Suprapubic skin (tissue), 4 donors: ENCODE results near the gene CTAG1B.

Experiments
- EP300 ChIP-seq: sonication (generic); formaldehyde crosslinking; IDR thresholded peaks from one replicate; pipeline ENCODE4 v1.6.1; 2017; ENCODE audit warnings: antibody characterized with exemption
- POLR2AphosphoS5 ChIP-seq, 3 donors: sonication (generic); formaldehyde crosslinking; IDR thresholded peaks; one replicate each; pipeline ENCODE4 v1.6.1; 2017; ENCODE audit warnings: antibody characterized with exemption in 3 of 3
- TF ChIP-seq, protein P1 (sequence below), 2 donors: fragments of 200-600 bp in 1 of 2; fragments of 450-650 bp in 1 of 2; sonication (generic) in 1 of 2; IDR thresholded peaks; one replicate each; pipeline ENCODE4 v1.5.1; 2016 to 2019; ENCODE audit warnings: antibody characterized with exemption in 2 of 2, mild to moderate bottlenecking in 1 of 2, moderate library complexity in 1 of 2

- TF ChIP-seq, protein P1, sequence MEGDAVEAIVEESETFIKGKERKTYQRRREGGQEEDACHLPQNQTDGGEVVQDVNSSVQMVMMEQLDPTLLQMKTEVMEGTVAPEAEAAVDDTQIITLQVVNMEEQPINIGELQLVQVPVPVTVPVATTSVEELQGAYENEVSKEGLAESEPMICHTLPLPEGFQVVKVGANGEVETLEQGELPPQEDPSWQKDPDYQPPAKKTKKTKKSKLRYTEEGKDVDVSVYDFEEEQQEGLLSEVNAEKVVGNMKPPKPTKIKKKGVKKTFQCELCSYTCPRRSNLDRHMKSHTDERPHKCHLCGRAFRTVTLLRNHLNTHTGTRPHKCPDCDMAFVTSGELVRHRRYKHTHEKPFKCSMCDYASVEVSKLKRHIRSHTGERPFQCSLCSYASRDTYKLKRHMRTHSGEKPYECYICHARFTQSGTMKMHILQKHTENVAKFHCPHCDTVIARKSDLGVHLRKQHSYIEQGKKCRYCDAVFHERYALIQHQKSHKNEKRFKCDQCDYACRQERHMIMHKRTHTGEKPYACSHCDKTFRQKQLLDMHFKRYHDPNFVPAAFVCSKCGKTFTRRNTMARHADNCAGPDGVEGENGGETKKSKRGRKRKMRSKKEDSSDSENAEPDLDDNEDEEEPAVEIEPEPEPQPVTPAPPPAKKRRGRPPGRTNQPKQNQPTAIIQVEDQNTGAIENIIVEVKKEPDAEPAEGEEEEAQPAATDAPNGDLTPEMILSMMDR (IDR thresholded peaks at IDR 0.05): no peak
- TF ChIP-seq EP300 (no peak), POLR2AphosphoS5 (IDR thresholded peaks at IDR 0.05) (no peak)
These were observed 41.5 kb upstream of the CTAG1B start for GRCh38 chrX:154660541-154660940.
